GM12865 (cell line): ENCODE results near the gene CFAP100.

Source experiments
- DNase-seq: peaks from one replicate; pipeline ENCODE4 v3.0.0; 2010; ENCODE audit warnings: low read depth
- H3K4me3 ChIP-seq: 2 replicates; pipeline ENCODE4 v1.5.1; 2011; ENCODE audit warnings: mild to moderate bottlenecking, low read depth, low read length, control low read depth
- CTCF ChIP-seq: IDR thresholded peaks from 2 replicates; pipeline ENCODE4 v1.5.1; 2011; ENCODE audit warnings: low read length, control low read depth, low read depth, inconsistent platforms; ENCODE audit not compliant: insufficient read depth; ENCODE audit errors: missing control alignments

CFAP100 gene

DNA sequence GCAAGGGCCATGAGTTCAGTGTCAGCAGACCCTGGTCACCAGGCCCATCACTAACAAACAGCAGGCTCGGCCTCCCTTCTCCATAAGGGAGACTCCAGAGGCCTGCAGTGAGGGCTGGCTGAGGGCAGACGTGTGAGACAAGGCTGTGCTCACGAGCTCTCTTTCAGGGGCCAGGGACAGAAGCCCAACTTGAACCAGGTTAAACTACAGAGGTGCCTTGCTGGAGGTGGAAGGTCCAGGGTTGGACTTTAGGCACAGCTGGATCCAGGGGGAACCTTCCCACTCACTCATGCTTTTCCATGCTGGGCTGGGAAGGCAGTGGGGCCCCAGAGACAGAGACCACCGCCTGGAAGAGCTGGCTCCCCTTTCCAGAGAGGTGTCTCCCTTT is 19.0 kb downstream of the CFAP100 start:
- DNase-seq, result no peak
- TF ChIP-seq CTCF, result no peak
- H3K4me3 ChIP-seq, result no peak overlapping the region

DNA sequence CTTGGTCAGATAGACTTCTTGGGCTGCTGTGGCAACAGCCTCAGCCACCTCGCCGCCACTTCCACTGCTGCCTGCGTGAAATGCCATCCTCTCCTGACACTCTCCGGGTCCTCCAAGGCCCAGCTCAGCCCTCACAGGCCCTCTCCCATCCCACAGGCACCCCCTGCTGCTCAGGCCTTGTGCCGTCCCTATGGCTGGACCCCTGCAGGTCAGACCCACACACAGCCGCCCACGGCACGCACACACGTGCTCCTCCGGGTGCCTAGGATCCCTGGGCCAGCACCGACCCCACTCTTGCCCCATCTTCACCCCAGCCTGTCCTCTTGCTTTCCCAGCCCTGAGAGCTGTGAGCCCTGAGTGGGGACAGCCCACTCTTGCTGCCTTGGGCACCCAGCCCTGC is 19.7 kb downstream of the CFAP100 start:
- no peak for DNase-seq
- H3K4me3 ChIP-seq, result no peak overlapping the region
- no peak for TF ChIP-seq CTCF

GRCh38 chr3:126414961-126415660 is 20.4 kb downstream of the CFAP100 start:
- no peak overlapping the region for H3K4me3 ChIP-seq
- TF ChIP-seq CTCF, result no peak
- no peak for DNase-seq

GRCh38 chr3:126415661-126416591 is 21.2 kb downstream of the CFAP100 start:
- no peak for TF ChIP-seq CTCF
- DNase-seq, result no peak
- H3K4me3 ChIP-seq, result no peak overlapping the region

DNA sequence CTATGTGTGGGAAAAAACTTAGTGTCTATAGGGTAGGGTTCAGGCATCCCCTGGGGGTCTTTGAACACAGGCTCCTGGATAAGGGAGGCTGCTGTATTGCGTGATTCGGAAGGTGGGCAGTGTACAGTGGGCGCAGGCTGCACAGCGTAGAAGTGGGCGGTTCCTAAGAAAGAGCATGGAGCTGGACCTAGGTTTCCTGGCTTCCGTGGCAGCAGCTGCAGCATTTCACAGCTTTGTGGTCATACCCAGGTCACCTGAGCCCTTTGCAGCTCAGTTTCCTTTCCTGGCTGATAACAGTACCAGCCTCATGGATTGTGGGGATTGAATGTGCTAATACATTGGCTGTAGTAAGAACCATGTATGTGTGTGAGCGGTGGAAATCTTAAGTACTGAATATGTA is 22.2 kb downstream of the CFAP100 start:
- TF ChIP-seq CTCF, result no peak
- DNase-seq, result no peak
- no peak overlapping the region for H3K4me3 ChIP-seq

DNA sequence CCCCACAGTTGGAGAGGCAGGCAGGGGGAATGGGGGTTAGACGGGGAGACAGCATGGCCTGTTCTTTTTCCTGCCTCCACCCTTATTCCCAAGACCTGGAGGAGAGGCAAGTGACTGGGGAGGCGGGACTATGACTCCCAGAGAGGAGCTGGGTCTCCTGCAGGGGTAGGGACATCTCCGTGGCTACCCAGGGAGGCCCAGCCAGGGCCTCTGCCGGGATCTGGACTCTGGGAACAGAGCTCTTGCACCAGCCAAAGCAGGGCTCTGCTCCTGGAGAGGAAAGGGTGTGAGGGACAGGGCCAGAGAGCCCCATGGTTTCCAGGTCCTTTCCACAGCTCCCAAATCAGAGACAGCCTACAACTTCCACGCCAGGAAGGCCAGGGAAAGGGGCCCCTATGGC is 22.8 kb downstream of the CFAP100 start:
- no peak for DNase-seq
- H3K4me3 ChIP-seq, result no peak overlapping the region
- no peak for TF ChIP-seq CTCF
